Measurements from ENCODE around the gene DCP1B.

The DCP1B gene

GRCh38 chr12:1920971-1921370 is 83.3 kb downstream of the DCP1B start:
- no peak for DNase-seq (ENCODE audit: low read depth, low spot score)

- no peak for DNase-seq (ENCODE audit: low read depth, low spot score)
These were observed 83.8 kb downstream of the DCP1B start for GRCh38 chr12:1920436-1920835.

- no peak for DNase-seq (ENCODE audit: low read depth, low spot score)
These were observed 84.5 kb downstream of the DCP1B start for GRCh38 chr12:1919763-1920162.

GRCh38 chr12:1919284-1919683 is 85.0 kb downstream of the DCP1B start:
- no peak for DNase-seq (ENCODE audit: low read depth, low spot score)

GRCh38 chr12:1918884-1919236 is 85.4 kb downstream of the DCP1B start:
- no peak for DNase-seq (ENCODE audit: low read depth, low spot score)

DNA sequence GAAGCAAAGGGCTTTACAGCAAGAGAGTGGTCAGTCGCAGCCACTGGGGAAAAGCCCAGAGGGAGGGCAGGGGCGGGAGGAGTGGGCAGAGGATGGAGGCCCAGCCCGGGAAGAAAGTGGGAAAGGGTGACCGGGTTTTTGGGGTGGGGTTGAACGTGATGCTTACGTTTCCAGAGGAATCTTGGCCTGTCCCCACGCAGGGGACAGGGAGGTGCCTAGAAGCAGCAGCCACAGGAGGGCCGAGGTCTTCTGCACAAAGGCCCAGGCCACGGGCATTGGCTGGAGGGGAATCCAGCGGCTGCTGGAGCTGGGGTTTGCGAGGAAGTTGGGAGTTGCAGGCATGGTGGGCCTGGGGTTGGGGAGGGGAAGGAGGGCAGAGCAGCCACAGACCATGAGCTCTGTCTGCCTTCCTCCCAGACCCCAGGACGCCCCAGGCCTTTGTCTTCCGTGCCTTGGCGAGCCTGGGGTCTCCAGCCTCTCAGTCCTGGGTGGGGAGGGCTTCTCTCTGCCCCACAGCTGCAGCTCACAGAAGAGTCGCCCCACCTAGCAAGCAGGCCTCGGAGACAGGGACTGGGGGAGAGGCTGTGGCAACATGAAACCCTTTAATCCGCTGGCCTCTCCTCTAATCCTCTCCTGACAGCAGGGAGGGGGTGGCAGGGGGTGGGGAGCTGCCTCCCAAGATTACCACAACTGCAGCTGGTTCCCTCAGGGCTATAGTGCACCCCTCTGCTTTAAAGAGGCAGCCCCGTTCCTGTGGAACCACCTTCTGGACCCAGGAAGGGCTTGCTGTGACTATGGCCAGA is 86.0 kb downstream of the DCP1B start, which contains the start of gene CACNA2D4:
TSS of gene CACNA2D4 (minus strand) at position 572 of the 803 bp plus-strand sequence. CDS start at position 393, 179 bp downstream.
- DNase-seq (ENCODE audit: low read depth, low spot score), result no peak

DNA sequence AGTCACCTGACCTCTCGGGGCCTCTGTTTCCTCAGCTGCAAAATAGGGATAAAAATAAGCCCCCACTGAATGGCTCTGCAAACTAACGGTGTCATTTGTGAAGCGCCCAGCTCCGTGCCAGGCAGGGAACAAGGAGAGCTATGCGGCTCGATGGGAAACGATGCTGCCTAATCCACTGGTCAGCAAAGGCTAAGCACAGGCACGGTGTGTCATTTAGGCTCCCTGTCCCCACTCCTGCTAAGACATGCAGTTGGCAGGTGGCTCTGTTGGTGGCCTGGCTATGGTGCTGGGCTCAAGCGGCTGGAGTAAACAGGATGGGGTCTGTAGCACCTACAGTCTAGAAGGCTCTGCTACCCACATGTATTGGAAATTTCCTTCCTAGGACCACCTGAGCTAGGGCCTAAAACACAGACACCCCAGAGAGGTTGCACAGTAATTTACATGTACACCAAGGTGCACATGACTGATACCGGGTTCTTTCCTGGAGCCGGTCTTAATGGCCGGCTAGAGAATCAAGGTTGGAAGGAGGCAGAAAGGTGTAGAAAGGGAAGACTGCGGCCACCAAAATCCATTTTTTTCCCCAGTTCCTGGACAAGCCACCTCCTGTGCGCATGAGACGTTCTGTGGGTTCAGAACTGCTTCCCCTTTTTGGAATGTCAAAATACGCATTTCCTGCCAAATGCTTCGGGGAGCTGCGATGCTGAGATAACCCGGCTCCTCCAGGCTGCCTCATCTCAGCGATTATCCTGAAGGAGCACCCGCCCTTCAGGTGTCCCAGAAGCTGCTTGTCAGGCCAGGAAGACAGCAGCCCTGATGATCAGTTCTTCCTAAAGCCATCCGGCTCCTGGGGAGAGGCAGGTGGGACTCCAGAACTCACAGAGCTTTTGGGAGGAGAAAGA is 86.8 kb downstream of the DCP1B start:
- no peak for DNase-seq (ENCODE audit: low read depth, low spot score)

DNA sequence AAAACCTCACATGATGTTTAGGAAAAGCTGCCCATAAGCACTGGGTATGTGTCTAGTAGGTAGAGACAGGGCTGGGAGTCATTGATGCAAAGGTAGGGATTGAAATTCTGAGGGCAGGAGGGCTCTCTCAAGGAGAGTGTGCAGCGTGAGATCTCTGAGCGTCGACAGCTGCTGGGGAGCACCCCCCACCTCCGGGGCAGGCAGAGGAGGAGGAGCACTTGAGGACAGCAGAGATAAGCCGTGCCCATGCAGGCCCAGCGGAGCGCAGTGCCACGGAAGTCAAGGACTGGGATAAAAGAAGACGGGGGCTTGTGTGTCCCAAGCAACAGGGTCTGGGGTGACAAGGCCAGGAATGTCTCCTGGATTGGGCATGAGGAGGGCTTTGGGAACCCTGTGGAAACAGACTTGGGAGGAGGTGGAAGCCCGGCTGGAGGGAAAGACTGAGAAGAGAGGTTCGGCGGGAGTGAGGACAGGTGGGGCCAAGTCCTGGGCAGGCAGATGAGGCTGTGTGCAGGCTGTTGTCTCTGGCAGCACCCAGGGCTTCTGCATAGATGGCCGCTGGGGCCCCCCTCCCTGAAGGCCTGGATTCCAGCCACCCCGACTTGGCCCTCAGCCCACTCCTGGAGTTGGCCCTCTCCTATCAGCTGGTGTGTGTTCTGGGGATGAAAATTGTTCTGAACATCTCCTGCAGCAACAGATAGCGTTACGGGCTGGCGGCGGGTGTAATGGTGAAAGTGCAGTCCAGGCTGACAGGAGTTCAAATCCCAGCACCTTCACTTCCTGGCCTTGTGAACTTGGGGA is 87.7 kb downstream of the DCP1B start:
- DNase-seq (ENCODE audit: low read depth, low spot score), result no peak

- DNase-seq (ENCODE audit: low read depth, low spot score), result no peak
These were observed 88.9 kb downstream of the DCP1B start for GRCh38 chr12:1915082-1915968.

GRCh38 chr12:1914114-1914911 is 89.9 kb downstream of the DCP1B start:
- no peak for DNase-seq (ENCODE audit: low read depth, low spot score)

DNA sequence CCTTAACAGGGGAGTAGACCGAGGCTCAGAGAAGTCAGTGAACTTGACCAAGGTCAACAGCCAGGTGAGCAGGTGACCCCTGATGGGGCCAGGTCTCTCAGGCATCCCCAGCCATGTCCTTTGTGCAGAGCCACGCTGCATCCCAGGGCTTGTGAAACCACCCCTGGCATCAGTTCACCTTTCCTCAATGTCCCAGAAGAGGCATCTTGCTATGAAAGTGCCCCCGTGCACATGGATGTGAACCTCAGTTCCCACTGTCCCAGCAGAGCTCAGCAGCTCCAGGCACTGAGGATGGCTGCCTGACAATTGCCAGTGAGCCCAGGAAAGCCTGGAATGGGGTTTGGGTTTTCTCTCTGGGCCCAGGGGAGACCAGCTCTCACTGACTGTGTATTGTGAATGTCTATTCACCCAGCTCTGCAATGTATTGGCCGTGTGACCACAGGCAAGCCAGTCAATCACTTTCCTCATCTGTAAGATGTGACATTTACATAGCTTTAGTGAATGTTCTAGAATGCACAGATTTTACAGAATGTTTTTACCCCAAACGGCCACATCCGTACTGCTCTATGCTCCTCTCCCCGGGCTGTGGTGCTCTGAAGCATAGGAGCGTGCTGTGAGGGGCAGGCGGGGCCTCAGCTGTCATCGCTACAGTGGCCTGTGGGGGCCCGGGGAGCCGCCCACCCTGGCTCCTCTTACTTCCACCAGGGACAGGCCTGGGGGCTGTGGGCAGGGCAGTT is 90.7 kb downstream of the DCP1B start:
- no peak for DNase-seq (ENCODE audit: low read depth, low spot score)

DNA sequence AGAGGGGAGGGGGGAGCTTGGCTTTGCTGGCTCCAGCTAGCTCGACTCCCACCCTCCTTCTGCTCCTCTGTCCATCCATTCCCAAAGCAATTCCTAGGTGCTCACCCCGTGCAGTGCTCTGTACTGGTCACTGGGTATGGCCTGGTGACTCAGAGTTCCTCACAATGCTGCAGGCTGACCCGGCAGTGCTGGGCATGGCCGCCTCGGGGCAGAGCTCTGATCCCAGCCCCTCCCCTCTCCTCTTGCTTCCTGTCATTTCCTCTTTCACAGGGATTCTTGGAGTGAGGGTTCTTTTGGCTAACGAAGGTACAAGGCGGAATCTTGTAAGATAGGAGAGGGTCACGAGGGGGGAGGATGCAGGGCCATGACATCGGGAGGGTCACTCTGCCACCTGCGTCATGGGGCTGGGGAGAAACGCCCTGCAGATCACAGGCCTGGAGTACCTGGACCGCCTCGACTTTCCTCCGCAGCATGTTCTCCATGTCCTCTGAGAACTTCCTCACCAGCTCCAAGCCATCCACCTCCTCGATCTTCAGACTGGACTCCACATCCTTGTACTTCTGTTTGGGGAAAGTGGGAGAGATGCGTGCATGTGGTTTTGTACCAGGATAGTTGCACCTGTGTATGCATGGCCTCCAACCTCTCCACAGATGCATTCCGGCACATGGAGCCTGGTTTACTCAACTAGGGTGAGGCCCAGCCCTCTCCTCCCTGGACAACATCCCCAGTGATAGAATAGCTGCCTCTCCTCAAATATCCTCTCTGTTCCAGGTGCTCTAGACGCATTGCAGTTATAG is 91.5 kb downstream of the DCP1B start:
- no peak for DNase-seq (ENCODE audit: low read depth, low spot score)

DNA sequence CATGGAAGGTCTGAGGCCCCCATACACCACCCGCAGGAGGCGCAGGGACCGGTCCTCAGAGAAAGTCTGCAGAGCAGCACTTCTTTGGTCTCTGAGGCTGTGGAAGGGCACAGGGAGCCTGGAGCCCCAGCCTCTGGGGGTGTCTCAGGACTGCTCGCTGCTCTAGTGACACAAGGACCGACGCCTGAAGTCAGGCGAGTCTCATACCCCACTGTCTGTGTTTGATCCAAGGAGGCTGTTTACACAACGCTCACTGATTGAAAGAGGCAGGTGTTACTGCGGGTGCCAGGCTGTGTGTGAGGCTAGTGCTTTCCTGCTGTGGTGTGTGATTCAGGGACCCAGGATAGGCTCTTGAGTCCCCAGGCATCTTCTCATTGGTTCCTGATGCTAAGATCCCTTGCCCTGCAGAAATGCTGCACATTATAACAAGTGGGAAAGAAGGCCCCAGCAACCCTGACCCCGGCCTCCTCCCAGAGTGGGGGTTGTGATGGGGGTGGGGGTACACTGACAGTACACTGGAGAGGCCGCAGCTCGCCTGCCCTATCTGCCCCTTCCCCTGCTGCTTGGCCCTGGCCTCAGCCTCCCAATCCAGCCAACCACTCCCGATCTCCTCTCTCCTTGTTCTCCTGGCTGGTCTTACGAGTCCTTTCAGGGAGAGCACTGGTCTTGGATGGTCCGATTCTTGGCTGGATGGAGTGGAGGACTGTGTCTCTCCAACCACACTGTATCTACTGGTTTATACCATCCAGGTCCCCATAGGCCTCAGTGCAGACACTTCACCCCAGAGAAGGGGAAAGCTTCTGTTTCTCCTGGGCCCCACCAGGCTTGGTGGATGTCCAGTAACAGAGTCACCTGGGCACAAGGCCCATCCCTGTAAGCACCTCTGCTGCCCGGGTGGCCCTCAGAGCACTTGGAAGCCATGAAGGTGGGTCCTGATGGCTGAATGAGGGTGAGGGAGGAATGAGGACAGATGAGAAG is 92.4 kb downstream of the DCP1B start:
- no peak for DNase-seq (ENCODE audit: low read depth, low spot score)

- no peak for DNase-seq (ENCODE audit: low read depth, low spot score)
These were observed 93.8 kb downstream of the DCP1B start for GRCh38 chr12:1910468-1910867.

- DNase-seq (ENCODE audit: low read depth, low spot score), result no peak
These were observed 95.5 kb downstream of the DCP1B start for GRCh38 chr12:1908758-1909157.

GRCh38 chr12:1907652-1908611 is 96.3 kb downstream of the DCP1B start:
- no peak for DNase-seq (ENCODE audit: low read depth, low spot score)
